Measurements from ENCODE around the gene TSHZ3. TPM values are rescaled to one million over a fixed set of nuclear protein-coding genes. Genes with fewer than 3 reads are reported as not detected.

The TSHZ3 gene
- total RNA-seq, 1 donor from 2014 or later: 16.5 TPM

DNA sequence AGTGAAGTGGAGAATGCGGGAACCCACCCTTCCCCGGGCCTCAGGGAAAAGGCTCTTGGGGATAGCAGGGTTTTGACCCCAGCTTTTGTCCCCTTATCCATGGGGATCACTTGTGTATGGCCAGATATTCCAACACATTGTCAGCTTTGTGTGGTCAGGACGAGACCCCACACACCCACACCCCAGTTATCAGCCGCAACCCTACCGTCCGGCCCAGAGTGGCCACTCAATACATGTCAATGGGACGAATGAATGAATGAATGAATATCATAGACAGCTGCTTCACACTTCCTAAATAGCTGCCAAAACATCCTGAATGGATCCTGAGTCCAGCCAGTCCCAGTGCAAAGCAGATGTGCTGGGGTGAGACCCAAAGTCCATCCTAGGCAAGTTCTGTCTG lies 64.6 kb downstream of the TSHZ3 start:
- DNase-seq (ENCODE audit: low spot score): no peak

DNA sequence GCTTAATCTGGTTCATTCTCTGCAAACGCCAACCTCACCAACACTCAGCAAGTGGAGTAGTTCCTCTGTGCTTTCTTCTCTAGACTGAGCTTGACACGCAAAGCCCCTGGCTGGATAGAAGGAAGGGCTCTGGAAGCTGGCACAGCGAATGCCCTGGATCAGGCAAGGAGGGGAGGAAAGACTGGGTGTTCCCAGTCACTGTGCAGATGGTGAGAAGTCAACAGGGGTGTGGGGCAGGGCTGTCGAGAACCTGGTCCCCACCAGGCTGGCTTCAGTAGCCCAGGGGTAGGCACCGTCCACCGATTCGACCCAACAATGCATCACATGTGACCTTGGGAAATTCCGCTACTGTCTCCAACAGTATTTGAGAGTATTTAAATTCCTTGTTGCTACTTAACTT lies 65.5 kb downstream of the TSHZ3 start:
- no peak for DNase-seq (ENCODE audit: low spot score)

DNA sequence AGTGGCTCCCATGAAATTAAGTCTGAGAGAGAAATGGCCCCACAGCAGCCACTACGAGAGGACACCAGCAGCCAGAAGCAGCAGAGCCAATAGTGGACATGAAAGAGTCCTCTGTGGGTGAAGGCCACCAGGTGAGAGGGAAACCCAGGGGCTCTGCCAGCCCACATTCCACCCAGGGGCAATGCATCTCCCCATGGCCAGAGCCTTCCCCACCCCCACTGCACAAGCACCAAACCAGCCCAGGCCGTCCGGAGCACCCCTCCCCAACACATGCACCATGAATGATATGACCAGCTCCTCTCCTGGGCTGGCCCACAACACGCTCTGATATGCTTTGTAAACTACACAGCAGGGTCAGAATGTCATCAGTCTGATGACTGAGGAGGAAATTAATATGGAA lies 66.9 kb downstream of the TSHZ3 start:
- DNase-seq (ENCODE audit: low spot score): no peak

DNA sequence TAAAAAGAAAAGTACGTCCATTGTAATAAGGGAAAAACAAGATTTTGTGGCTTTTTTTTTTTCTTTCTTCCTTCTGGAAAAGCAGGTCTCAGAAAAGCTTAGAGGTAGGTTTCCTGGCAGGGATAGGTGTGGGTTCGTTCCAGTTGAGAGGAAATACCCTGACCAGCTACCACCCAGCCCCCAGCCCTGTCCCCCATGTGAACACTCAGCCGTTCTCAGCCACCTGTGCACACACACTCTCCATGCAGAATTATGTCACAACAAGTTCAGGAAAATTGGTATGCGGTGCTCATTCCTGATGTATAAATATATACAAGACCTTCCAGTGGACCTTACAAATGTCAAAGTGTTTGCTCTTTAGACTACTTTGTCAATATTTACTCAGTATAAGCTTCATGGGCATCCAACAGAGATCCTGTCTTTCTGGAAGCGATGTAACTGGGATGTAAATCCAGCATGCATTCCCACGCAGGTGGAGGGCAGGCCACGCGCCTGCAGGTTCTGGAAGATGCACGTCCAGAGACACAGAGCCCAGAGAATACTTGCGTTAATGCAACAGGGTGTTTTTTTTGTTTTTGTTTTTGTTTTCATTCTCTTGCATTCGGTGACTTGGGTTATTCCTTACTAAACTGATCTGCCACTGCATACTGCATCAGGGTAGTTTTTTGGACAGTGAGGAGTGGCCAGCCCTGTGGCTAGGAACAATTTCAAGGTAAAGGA lies 68.8 kb downstream of the TSHZ3 start:
- no peak for DNase-seq (ENCODE audit: low spot score)

DNA sequence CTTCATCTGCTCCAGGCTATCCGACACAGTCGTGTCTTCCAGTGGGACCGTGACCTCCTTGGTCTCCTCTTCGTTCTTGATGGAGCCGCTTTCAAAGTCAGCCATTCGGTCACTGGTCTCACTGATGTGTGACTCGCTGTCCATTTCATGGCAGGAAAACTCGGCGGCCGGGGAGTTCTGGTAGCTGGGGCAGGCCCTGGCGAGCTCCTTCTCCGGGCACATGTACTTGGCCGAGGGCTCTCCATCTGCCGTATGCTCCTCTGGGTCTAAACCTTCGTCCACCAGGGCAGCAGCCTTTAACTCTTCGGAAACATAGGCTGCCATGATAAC lies 69.8 kb downstream of the TSHZ3 start:
- DNase-seq (ENCODE audit: low spot score): no peak

DNA sequence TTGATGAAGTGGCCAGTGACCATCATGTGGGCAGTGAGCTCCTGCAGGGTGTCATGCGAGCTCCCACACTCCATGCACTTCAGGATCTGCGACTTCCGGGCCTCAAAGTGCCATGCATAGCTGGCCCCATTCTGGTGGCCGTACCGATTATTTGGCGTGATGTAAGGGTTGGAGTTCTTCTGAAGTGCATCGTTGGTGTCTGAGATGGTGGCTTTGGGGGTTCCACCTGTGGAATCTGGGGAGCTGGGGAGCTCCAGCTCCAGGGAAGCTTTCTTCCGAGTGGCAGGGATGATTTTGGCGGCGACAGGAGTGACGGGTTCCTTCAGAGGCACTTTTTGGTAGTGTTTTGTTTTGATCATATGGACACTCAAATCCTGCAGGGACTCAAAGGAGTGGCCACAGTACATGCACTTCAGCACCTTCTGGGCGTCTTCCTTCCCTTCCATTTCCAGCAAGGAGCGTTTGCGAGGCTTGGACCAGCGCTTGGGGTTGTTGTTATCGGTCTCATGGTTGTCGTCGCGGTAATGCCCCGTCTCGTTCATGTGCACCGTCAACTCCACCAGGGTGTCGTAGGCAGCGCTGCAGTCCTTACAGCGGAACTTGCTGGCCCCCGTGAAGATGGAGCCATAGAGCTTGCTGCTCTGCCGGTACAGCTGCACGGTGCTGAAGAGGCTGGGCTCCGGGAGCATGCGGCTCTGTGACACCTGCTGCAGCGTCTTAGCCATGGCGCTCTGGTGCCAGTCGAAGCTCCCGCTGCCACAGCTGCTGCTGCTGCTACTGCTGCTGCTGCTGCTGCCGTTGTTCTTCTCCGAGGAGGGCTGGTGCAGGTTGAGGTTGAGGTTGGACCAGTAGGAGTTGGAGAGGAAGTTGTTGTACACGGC lies 70.4 kb downstream of the TSHZ3 start:
- no peak for DNase-seq (ENCODE audit: low spot score)

DNA sequence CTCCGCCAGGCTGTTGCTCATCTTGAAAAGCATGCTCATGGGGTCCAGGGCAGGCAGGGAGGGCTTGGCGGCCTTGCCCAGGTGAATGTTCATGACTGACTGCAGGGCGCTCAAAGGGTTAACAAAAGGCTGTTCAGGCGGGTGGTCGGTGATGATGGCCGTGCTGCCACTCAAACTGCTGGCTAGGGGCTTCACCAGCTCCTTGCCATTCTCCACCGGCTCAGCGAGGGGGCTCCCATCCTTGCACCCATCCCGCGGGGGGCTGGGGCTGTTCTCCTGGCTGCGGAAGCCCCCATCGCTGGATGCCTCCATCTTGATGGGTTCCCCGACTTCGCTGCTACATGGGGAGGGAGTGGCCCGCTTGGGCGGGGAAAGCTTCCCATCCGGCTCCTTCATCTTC lies 71.7 kb downstream of the TSHZ3 start:
- DNase-seq (ENCODE audit: low spot score): no peak

DNA sequence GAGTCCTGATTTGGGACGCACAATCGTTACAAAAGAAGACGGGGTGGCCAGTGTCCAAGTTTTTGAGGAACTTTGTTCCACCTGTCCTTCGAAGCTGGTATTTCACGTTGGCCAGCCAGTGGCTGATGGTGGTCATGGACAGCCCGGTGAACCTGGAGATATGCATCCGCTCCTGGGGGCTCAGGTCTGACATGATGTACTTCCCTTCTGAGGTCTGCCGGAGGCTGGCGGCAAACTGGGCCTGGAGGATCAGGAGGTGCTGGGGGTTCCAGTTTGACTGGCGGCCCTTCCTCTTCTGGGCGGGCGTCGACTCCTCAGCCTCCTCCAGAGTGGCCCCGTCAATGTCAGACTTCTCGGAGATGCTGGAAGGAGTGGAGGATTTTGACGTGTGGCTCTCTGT lies 72.4 kb downstream of the TSHZ3 start:
- no peak for DNase-seq (ENCODE audit: low spot score)

DNA sequence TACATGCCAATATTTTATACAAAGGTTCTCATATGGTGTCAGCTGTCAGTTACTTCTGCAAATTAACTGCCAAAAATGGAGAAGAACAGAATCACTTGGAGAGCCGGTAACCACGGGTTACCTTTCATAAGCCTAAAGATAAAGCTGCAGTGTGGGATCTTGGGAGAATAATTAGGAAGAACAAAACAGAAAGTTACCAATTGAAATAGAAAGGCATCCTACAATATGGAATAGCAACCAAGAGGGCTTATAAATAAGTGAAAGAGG lies 74.2 kb downstream of the TSHZ3 start:
- no peak for DNase-seq (ENCODE audit: low spot score)

DNA sequence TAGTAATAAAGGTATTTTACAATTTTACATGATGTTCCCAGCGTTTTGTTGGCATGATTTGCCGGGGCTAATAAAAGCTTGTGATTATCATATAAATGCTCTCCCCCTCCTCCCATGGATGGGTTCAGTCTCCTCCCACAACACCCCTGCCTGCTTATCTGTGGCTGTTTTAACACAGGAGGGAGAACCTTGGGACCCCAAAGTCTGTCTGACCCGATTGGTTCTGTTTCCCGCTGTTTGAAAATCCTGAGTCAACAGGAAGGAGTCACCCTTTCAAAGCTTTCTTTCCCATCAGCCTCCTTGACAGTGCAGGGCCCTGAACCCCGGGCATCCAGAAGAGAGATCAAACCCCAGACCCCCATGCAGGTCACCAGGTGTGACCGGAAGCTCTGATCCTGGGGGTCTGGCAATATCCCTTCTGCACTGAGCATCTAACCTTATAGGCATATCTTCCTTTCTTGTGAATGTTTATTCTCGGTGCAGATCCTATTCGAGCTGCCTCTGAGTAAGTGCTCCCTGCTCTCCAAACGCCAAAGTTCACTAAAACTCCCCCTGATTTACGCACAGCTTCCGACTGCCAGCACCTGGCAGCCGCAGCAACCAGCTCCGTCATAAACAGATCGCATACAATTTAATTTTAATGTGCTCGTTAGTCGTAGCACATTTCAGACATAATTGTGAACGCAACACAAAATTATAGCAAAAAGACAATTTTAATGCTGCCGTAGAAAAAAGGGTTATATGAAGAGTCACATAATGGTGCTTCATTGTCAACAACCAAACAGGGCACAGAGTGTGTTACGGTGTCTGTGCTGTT lies 74.8 kb downstream of the TSHZ3 start:
- no peak for DNase-seq (ENCODE audit: low spot score)

DNA sequence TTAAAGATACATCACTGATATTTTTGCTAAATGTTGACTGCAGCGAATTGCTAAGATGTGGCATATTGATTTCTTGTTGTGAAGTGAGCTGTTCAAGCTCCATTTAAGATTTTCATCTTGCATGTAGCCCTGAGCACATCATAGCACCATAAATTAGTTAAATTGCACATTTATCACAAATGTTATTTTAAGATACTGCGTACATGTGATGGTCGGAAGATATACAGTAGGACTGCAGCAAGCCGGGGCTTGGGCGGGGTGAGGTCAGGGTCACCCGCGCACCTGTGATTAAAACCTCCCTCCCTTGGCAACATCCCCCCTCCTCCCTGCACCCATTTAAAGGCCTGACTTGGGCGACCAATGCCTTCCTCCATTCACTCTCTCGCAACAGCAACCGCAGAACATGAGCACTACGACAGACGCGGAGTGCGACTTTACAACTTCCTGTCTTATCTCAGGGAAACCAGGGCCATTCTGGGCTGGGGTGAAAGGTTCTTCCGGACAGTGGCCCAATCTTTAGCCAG lies 76.6 kb downstream of the TSHZ3 start:
- no peak for DNase-seq (ENCODE audit: low spot score)

DNA sequence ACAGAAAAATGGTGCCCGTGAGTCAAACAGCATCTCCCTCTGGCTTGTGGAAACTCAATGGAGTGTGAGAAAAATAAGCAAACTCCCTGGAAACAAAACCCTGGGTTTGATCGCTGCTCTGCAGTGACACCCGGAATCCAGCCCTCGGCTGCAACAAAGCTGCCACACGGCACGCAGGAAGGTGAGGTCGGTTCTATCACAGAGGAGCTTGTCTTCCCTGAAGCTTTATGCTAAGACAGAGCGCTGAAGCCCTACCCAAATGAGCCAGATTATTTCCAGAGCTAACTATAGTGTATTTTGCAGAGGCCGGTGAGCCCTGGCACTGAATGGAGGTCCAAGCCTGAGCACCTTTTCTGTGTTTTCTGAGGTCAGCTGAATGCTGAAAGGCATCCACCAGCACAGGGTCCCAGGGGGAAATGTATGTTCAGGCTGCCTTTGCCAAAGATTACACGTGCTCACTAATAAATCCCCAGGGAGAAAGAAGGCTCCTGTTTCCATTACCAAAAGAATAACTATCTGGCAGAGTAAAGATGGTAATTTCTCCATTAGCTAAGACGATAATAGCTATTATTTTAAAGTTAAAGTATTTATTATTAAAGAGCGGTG lies 77.8 kb downstream of the TSHZ3 start:
- no peak for DNase-seq (ENCODE audit: low spot score)

DNA sequence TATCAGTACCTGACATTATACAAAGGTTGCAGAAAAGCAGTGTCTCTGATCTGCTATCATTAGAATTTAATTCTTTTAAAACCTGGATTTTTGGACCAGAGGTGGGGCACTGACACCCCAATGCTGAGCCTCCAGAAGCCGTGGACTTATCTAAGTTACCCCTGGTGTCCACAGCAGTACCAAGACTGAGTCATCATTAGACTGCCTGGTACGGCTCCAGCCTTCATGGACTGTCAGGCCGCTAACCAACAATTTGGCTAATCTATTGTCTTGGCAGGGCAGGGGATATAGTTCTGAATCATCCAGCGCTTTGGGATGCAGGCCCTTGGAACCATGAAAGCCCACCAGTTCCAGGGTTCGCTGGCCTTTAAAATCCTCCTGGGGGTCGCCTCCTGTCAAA lies 78.3 kb downstream of the TSHZ3 start:
- no peak for DNase-seq (ENCODE audit: low spot score)

DNA sequence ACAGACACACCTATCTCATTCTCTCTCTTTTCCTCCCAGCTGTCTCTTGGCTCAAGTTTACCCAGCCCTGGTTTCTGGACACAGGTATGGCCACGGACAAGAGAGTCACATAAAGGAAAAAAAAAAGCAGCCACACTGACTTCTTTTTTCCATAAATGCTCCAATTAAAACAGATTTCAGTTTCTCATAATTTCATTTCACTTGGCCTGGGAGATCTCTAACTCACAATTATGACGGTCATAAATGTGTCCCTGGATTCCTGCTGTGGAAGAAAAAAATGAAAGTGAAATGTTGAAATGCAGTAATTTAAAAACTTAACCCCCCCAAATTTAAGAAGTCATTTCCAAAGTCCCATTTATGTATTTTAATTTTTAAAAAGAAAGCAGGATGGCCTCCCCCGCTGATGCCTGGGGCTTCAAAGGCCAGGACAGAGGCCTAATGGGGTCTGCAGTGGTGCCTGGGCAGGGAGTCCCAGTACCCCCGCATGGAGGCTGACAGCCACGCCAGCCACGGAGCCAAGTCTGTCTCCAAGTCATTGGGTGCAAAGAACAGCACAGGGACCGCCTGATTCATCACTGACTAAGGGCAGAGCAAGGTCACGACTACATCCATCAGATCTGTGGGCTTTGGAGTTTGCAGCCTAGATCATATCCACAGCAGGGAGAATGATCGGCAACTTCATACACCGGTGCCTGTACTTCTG lies 79.7 kb downstream of the TSHZ3 start:
- DNase-seq (ENCODE audit: low spot score): no peak

DNA sequence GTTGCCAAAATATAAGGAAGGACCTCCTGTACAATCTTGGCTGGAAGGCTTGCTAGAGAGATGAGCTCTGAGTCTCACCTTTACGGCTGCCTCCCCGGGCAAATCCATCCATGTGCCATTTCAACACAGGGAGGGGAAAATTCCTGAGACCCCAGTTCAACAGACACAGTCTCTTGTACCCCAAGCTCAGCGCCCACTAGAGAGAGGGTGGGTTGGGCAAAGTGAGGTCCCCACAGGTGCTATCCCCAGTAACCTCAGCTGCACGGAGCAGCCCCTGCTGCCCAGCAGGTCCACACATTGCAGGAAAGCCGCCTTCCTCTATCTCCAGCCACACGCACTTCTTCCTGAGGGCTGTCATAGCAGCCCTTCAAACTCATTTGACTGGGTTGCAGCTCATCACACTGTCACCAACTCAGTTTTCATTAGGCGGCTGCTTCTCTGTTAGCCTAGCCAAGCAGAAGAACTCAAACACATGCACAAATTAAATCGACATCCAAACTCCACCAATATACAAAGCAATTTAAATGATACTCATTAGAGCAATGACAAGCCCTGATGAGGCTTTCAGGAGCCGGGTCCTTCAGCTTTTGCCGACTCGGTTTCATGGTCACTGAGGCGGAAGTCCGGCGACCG lies 80.4 kb downstream of the TSHZ3 start:
- DNase-seq (ENCODE audit: low spot score): no peak

DNA sequence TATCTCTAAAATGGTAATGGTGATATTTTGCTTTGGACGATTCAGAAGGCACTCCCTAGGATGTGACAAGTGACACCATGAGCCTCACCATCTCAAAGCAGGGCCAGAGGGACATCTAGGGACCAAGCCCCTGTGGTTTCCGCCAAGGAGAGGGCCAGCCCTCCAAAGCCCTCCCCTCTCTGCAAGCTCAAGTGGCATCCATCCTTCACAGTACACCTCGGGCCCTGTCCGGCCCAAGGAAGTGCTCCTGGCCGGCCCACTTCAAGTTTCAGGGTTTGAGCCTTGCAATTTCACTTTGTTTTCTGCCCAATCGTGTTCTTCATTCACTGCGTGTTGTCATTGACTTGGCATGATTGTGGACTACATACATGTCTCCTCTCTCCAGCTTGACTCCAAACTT lies 82.5 kb downstream of the TSHZ3 start:
- no peak for DNase-seq (ENCODE audit: low spot score)

DNA sequence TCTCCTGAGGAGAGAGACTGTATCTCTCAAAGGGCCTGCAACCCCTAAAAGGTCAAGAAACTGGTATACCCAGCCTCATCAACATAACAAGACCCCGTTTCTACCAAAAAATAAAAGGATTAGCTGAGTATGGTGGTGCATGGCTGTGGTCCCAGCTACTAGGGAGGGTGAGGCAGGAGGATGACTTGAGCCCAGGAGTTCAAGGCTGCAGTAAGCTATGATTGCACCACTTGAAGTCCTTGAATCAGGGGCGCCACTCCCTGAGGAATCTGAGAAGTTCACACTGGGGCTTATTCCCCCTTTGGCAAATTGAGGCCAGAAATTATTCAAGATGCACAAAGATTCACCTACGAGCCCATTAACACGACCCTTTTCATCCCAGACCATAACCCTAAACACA lies 83.0 kb downstream of the TSHZ3 start:
- no peak for DNase-seq (ENCODE audit: low spot score)

DNA sequence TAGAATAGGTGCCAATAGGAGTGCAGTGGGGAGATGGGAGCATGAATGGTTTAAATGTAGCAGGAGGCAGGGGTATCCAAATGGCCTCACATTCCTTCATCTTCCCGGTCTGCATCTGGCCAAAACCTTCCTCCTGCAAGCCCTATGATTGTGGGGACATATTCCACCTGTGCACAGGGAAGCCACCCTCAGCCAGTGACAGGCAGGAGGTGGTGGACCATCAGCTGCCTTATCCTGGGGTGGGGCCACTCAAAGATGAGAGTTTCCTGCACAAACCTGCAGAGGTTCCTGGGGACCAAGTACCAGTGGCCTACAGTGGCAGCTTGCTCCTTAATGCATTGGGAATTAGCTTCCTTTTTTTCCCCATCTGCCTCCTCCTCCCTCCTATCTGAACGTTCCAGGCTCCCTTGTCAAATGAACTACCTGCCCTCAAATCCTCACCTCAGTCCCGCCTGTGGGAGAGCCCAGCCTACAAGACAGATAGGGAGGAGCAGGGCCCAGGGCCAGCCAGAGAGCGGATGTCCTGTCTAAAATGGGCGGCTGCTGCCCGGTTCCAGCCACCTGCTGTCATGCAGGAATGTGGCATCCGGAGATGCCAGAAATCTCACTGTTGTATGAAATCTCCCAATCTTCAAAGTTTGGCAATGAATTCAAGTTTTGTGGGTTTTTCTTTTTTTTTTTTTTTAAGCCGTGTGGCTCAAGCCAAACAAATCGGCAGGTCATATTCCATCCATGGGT lies 85.0 kb downstream of the TSHZ3 start:
- no peak for DNase-seq (ENCODE audit: low spot score)

DNA sequence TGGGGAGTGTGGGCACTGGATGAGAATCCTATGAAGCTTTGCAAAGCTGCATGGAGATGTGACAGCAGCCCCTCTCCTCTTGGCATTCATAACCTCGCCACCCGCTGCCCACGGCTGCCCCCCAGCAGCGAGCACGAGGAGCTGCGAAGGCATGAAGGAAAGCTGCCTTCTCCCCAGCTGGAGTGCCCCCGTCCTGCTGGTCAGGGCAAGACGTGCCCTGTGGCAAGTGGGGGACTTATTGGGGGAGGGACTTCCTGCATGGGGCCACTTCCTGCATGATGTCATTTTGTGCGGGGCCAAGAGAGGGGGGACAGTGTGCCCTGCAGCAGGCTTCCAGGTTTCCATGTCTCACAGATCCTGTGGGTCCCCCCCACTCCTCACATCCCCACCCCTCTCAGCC lies 85.9 kb downstream of the TSHZ3 start:
- no peak for DNase-seq (ENCODE audit: low spot score)

DNA sequence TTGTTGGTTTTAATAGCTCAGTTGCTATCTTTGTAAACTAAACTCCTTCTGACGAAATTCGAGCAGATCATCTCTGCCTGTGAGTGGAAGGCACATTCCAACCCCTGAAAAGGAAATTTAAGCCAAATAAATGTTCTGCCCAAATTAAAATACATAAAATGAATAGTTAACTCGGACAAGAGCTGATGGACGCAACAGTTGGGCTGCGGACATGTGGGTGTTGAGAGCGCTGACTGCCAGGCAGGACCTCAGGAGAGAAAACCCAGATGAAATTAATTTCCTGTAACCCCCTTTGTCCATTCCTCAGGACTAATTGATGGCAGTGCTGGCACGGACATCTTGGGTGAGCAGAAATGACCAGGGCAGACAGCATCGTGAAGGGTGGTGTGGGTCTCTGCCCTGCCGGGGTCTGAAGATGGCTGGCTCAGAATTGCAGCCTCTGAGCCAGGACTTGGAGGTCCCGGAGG lies 86.5 kb downstream of the TSHZ3 start:
- no peak for DNase-seq (ENCODE audit: low spot score)
